Lower leg skin (tissue), 4 donors: ENCODE data around the gene PCDH9. TPM values are rescaled to one million over a fixed set of nuclear protein-coding genes. Genes with fewer than 3 reads are reported as not detected.

Experiments
- DNase-seq, 2 donors: peaks; one replicate each; pipeline ENCODE4 v3.0.0-alpha.2; 2019; ENCODE audit warnings: low spot score in 2 of 2
- H3K4me3 ChIP-seq: fragments of 200-600 bp; sonication (generic); 2 replicates; pipeline ENCODE4 v1.5.1; 2017; ENCODE audit warnings: mild to moderate bottlenecking, low read depth; ENCODE audit not compliant: poor library complexity, severe bottlenecking
- CTCF ChIP-seq, 3 donors: fragments of 450-650 bp; IDR thresholded peaks; one replicate each; pipeline ENCODE4 v1.5.1; 2016; ENCODE audit warnings: antibody characterized with exemption in 3 of 3, mild to moderate bottlenecking in 3 of 3, moderate library complexity in 2 of 3
- POLR2A ChIP-seq, 2 donors: fragments of 450-650 bp; IDR thresholded peaks; one replicate each; pipeline ENCODE4 v1.6.1; 2016 to 2017; ENCODE audit warnings: antibody characterized with exemption in 2 of 2, mild to moderate bottlenecking in 1 of 2, moderate library complexity in 1 of 2
- WGBS, 2 donors: methylation state at CpG; one replicate each; pipeline ENCODE4 v1.1.5; 2018; 5-methylcytosine and 5-hydroxymethylcytosine counted together
- intact Hi-C: fragments of 100-400 bp; cut with DNase I; formaldehyde crosslinking; loops from one replicate; pipeline ENCODE4 v1.15.0; 2023; ENCODE audit warnings: low total_unique reads
- total RNA-seq, 4 donors: library from RNA; depleted of rRNA; stranded (reverse); fragments of >200 nt; gene quantifications; one replicate each; pipeline ENCODE4 v1.1.0, GENCODE V29; 2016

Gene PCDH9
- total RNA-seq, 4 donors from 2014 or later = 0.21 to 0.84 (median 0.36) TPM

- no peak for DNase-seq
- no peak overlapping the region for H3K4me3 ChIP-seq
- WGBS, 2 donors = 93% methylated on average over 5 of the region's 5 CpGs
- TF ChIP-seq POLR2A (IDR thresholded peaks at IDR 0.05) (no peak), CTCF (IDR thresholded peaks at IDR 0.05) (no peak)
- intact Hi-C loops = no loop called here
Measured at GRCh38 chr13:66354879-66355751, 875.0 kb downstream of the PCDH9 start.

GRCh38 chr13:66353664-66354063 is 876.5 kb downstream of the PCDH9 start:
- intact Hi-C loops = no loop called here
- TF ChIP-seq CTCF (IDR thresholded peaks at IDR 0.05) (no peak), POLR2A (IDR thresholded peaks at IDR 0.05) (no peak)
- WGBS, 2 donors = 27 to 31% methylated on average over 2 of the region's 2 CpGs
- DNase-seq = no peak
- no peak overlapping the region for H3K4me3 ChIP-seq

- intact Hi-C loops = no loop called here
- no peak overlapping the region for H3K4me3 ChIP-seq
- no peak for DNase-seq
- WGBS, 2 donors = 80 to 87% methylated on average over 2 of the region's 2 CpGs
- TF ChIP-seq POLR2A (IDR thresholded peaks at IDR 0.05) (no peak), CTCF (IDR thresholded peaks at IDR 0.05) (no peak)
Measured at GRCh38 chr13:66349966-66350365, 880.2 kb downstream of the PCDH9 start.

- 55 to 66% methylated on average over 5 of the region's 5 CpGs for WGBS, 2 donors
- intact Hi-C loops = no loop called here
- TF ChIP-seq POLR2A (IDR thresholded peaks at IDR 0.05) (no peak), CTCF (IDR thresholded peaks at IDR 0.05) (no peak)
- H3K4me3 ChIP-seq = no peak overlapping the region
- no peak for DNase-seq
Measured at GRCh38 chr13:66348745-66349690, 881.1 kb downstream of the PCDH9 start.

- TF ChIP-seq CTCF (IDR thresholded peaks at IDR 0.05) (no peak), POLR2A (IDR thresholded peaks at IDR 0.05) (no peak)
- intact Hi-C loops = no loop called here
- no peak overlapping the region for H3K4me3 ChIP-seq
- WGBS, 2 donors = 84 to 93% methylated on average over 4 of the region's 4 CpGs
- DNase-seq = no peak
Measured at GRCh38 chr13:66347486-66348117, 882.5 kb downstream of the PCDH9 start.
